ENCODE data around the gene UBR4.

DNA sequence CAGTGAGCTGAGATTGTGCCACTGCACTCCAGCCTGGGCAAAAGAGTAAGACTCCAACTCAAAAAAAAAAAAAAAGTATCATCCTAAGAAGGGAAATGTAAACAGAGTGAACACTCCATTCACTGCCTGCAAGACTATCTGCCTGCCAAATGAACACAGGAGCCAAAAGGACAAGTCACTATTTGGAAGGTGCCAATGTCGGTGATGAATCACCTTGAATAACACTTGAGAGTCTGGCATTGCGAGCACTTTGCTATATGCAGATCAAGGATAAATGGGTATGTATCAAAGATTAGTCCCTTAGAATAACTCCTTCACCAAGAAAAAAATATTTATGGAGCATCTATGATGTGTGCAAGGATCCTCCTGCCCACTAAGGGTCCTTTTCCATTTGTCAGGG lies 6.6 kb downstream of the UBR4 start:
- TF ChIP-seq SIX5 (IDR thresholded peaks at IDR 0.05; ENCODE audit: low read depth, low read length) (no peak), EZH2 (IDR thresholded peaks at IDR 0.05; ENCODE audit: low read depth, low read length, severe bottlenecking) (no peak), RXRA (IDR thresholded peaks at IDR 0.05; ENCODE audit: insufficient read depth, low read depth, low read length) (no peak), YY1 (IDR thresholded peaks at IDR 0.05; ENCODE audit: low read depth, low read length) (no peak), SIRT6 (IDR thresholded peaks at IDR 0.05; ENCODE audit: low read length) (no peak), EP300 (IDR thresholded peaks at IDR 0.05; ENCODE audit: borderline replicate concordance in 1 of 2, low read depth in 2 of 2, low read length in 2 of 2) (no peak), POLR2A (IDR thresholded peaks at IDR 0.05; ENCODE audit: control extremely low read depth in 1 of 2, low read depth in 2 of 2, low read length in 2 of 2) (no peak), GABPA (IDR thresholded peaks at IDR 0.05; ENCODE audit: borderline replicate concordance, insufficient read depth, low read length) (no peak), CBX8 (IDR thresholded peaks at IDR 0.05; ENCODE audit: borderline replicate concordance, low read depth, low read length) (no peak), JUN (IDR thresholded peaks at IDR 0.05; ENCODE audit: low read depth, low read length) (no peak)
- TF ChIP-seq, protein P1, sequence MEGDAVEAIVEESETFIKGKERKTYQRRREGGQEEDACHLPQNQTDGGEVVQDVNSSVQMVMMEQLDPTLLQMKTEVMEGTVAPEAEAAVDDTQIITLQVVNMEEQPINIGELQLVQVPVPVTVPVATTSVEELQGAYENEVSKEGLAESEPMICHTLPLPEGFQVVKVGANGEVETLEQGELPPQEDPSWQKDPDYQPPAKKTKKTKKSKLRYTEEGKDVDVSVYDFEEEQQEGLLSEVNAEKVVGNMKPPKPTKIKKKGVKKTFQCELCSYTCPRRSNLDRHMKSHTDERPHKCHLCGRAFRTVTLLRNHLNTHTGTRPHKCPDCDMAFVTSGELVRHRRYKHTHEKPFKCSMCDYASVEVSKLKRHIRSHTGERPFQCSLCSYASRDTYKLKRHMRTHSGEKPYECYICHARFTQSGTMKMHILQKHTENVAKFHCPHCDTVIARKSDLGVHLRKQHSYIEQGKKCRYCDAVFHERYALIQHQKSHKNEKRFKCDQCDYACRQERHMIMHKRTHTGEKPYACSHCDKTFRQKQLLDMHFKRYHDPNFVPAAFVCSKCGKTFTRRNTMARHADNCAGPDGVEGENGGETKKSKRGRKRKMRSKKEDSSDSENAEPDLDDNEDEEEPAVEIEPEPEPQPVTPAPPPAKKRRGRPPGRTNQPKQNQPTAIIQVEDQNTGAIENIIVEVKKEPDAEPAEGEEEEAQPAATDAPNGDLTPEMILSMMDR (IDR thresholded peaks at IDR 0.05; ENCODE audit: control extremely low read depth in 1 of 3, insufficient read depth in 1 of 3, low read depth in 1 of 3, low read length in 3 of 3), result no peak
